Amygdala (tissue), 56 donors: Measurements from ENCODE around the gene SLC44A1.
"Not testable (repeated sequence)": the region's sequence is repeated elsewhere in the genome, so short reads cannot be mapped to it uniquely, and the experiment has no call there.

ENCODE experiments used
- DNase-seq, 56 donors: peaks; one replicate each; lab custom pipeline; 2025; lab: John Stamatoyannopoulos, UW

SLC44A1 gene

GRCh38 chr9:105241356-105242043 is 3.0 kb upstream of the SLC44A1 start:
- peak in 2 of 56 donors; percentile 21 to 28 for DNase-seq

- no peak for DNase-seq
These were observed 2.4 kb upstream of the SLC44A1 start for GRCh38 chr9:105242062-105242461.

- DNase-seq: no peak
These were observed 1.9 kb upstream of the SLC44A1 start for GRCh38 chr9:105242557-105242956.

GRCh38 chr9:105243015-105243686 is 1.3 kb upstream of the SLC44A1 start:
- no peak for DNase-seq

- DNase-seq: no peak
These were observed 230 bp downstream of the SLC44A1 start for GRCh38 chr9:105244734-105245028.

GRCh38 chr9:105245029-105245890 is 809 bp downstream of the SLC44A1 start:
- peak in 50 of 56 donors; percentile 8 to 83 (median 38) for DNase-seq

- DNase-seq: no peak
These were observed 1.4 kb downstream of the SLC44A1 start for GRCh38 chr9:105245891-105246161.

- DNase-seq: peak in 2 of 56 donors; percentile 7 to 11
These were observed 2.3 kb downstream of the SLC44A1 start for GRCh38 chr9:105246656-105247173.

- no peak for DNase-seq
These were observed 4.2 kb downstream of the SLC44A1 start for GRCh38 chr9:105248691-105249090.

- DNase-seq: no peak
These were observed 6.7 kb downstream of the SLC44A1 start for GRCh38 chr9:105251133-105251532.

GRCh38 chr9:105251733-105252404 is 7.4 kb downstream of the SLC44A1 start:
- no peak for DNase-seq

GRCh38 chr9:105252405-105252756 is 7.9 kb downstream of the SLC44A1 start:
- DNase-seq: no peak

- DNase-seq: no peak
These were observed 9.8 kb downstream of the SLC44A1 start for GRCh38 chr9:105254226-105254625.

GRCh38 chr9:105255421-105255820 is 11.0 kb downstream of the SLC44A1 start:
- no peak for DNase-seq

GRCh38 chr9:105256569-105256968 is 12.1 kb downstream of the SLC44A1 start:
- DNase-seq: not testable (repeated sequence)

- no peak for DNase-seq
These were observed 13.4 kb downstream of the SLC44A1 start for GRCh38 chr9:105257809-105258208.

GRCh38 chr9:105258225-105258737 is 13.8 kb downstream of the SLC44A1 start:
- no peak for DNase-seq

GRCh38 chr9:105259274-105259673 is 14.8 kb downstream of the SLC44A1 start:
- no peak for DNase-seq

- no peak for DNase-seq
These were observed 15.5 kb downstream of the SLC44A1 start for GRCh38 chr9:105259731-105260612.

- no peak for DNase-seq
These were observed 18.0 kb downstream of the SLC44A1 start for GRCh38 chr9:105262497-105262896.
